GM23338 (cell line): ENCODE data around the gene KRTAP3-2.

Experiments used
- CREB1 ChIP-seq: fragments of 250-450 bp; sonication (Bioruptor Pico); IDR thresholded peaks from 2 replicates; pipeline ENCODE4 v1.5.0; 2020; ENCODE audit warnings: low read depth, mild to moderate bottlenecking, moderate library complexity
- EZH2 ChIP-seq: fragments of 200-600 bp; sonication (generic); IDR thresholded peaks from one replicate; pipeline ENCODE4 v1.8.0; 2017; ENCODE audit warnings: antibody characterized with exemption, mild to moderate bottlenecking, low read depth; ENCODE audit not compliant: unreplicated experiment
- EZH2phosphoT487 ChIP-seq: fragments of 200-600 bp; sonication (generic); IDR thresholded peaks from one replicate; pipeline ENCODE4 v1.8.1; 2018; ENCODE audit warnings: antibody characterized with exemption; ENCODE audit not compliant: unreplicated experiment
- JUNB ChIP-seq: IDR thresholded peaks from one replicate; pipeline ENCODE4 v1.6.1; 2016; ENCODE audit warnings: antibody characterized with exemption; ENCODE audit not compliant: unreplicated experiment
- NANOG ChIP-seq: IDR thresholded peaks from 2 replicates; pipeline ENCODE4 v1.6.1; 2016; ENCODE audit warnings: antibody characterized with exemption, borderline replicate concordance
- POLR2AphosphoS5 ChIP-seq: IDR thresholded peaks from 2 replicates; pipeline ENCODE4 v1.6.1; 2016; ENCODE audit warnings: antibody characterized with exemption, low read depth
- STAT1 ChIP-seq: IDR thresholded peaks from one replicate; pipeline ENCODE4 v1.6.1; 2016; ENCODE audit warnings: antibody characterized with exemption; ENCODE audit not compliant: unreplicated experiment
- ZNF114 ChIP-seq: fragments of 250-450 bp; sonication (Bioruptor Pico); IDR thresholded peaks from 2 replicates; pipeline ENCODE4 v1.5.0; 2020; ENCODE audit warnings: mild to moderate bottlenecking, moderate library complexity
- TF ChIP-seq, protein P1 (sequence below), 2 experiments: fragments of 200-600 bp in 1 of 2; sonication (generic) in 1 of 2; conservative IDR thresholded peaks; 2 replicates each; pipeline versions ENCODE4 v1.5.1 to v1.6.1; 2016 to 2017; ENCODE audit warnings: antibody characterized with exemption in 2 of 2, low read depth in 2 of 2, mild to moderate bottlenecking in 2 of 2, moderate library complexity in 1 of 2
- TF ChIP-seq, protein P2 (sequence below): IDR thresholded peaks from one replicate; pipeline ENCODE4 v1.6.1; 2018; ENCODE audit warnings: antibody characterized with exemption; ENCODE audit not compliant: unreplicated experiment
- TF ChIP-seq, protein P3 (sequence below): fragments of 250-450 bp; sonication (Bioruptor Pico); IDR thresholded peaks from 2 replicates; pipeline ENCODE4 v1.5.0; 2020; ENCODE audit warnings: mild to moderate bottlenecking, moderate library complexity

DNA sequence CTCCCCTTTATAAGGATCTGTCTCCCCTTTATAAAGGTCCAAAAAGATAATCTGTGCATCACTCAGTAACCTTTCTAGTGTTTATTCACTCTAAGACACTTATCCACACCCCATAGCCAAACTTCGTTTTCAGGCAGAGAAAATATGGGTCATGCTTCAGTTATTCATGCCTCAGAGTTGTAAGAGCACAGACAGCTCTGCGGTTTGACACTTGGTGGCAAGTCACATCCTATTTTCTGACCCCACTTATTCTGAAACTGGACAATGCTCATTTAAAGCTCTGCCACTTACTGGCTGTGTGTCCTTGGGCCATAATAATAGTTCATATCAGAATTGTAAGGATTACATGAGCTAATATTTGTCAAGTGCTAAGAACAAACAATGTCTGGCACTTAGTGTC, 49.4 kb upstream of the KRTAP3-2 start:
- TF ChIP-seq POLR2AphosphoS5 (no peak), STAT1 (no peak), EZH2 (no peak), CREB1 (CRISPR knock-in tag) (no peak), EZH2phosphoT487 (no peak), JUNB (no peak), NANOG (no peak), ZNF114 (CRISPR knock-in tag) (no peak)
- TF ChIP-seq, protein P1, sequence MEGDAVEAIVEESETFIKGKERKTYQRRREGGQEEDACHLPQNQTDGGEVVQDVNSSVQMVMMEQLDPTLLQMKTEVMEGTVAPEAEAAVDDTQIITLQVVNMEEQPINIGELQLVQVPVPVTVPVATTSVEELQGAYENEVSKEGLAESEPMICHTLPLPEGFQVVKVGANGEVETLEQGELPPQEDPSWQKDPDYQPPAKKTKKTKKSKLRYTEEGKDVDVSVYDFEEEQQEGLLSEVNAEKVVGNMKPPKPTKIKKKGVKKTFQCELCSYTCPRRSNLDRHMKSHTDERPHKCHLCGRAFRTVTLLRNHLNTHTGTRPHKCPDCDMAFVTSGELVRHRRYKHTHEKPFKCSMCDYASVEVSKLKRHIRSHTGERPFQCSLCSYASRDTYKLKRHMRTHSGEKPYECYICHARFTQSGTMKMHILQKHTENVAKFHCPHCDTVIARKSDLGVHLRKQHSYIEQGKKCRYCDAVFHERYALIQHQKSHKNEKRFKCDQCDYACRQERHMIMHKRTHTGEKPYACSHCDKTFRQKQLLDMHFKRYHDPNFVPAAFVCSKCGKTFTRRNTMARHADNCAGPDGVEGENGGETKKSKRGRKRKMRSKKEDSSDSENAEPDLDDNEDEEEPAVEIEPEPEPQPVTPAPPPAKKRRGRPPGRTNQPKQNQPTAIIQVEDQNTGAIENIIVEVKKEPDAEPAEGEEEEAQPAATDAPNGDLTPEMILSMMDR (conservative IDR thresholded peaks at IDR 0.05; ENCODE audit: low read depth in 2 of 2): no peak
- TF ChIP-seq, protein P2, sequence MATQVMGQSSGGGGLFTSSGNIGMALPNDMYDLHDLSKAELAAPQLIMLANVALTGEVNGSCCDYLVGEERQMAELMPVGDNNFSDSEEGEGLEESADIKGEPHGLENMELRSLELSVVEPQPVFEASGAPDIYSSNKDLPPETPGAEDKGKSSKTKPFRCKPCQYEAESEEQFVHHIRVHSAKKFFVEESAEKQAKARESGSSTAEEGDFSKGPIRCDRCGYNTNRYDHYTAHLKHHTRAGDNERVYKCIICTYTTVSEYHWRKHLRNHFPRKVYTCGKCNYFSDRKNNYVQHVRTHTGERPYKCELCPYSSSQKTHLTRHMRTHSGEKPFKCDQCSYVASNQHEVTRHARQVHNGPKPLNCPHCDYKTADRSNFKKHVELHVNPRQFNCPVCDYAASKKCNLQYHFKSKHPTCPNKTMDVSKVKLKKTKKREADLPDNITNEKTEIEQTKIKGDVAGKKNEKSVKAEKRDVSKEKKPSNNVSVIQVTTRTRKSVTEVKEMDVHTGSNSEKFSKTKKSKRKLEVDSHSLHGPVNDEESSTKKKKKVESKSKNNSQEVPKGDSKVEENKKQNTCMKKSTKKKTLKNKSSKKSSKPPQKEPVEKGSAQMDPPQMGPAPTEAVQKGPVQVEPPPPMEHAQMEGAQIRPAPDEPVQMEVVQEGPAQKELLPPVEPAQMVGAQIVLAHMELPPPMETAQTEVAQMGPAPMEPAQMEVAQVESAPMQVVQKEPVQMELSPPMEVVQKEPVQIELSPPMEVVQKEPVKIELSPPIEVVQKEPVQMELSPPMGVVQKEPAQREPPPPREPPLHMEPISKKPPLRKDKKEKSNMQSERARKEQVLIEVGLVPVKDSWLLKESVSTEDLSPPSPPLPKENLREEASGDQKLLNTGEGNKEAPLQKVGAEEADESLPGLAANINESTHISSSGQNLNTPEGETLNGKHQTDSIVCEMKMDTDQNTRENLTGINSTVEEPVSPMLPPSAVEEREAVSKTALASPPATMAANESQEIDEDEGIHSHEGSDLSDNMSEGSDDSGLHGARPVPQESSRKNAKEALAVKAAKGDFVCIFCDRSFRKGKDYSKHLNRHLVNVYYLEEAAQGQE: no peak
- TF ChIP-seq, protein P3, sequence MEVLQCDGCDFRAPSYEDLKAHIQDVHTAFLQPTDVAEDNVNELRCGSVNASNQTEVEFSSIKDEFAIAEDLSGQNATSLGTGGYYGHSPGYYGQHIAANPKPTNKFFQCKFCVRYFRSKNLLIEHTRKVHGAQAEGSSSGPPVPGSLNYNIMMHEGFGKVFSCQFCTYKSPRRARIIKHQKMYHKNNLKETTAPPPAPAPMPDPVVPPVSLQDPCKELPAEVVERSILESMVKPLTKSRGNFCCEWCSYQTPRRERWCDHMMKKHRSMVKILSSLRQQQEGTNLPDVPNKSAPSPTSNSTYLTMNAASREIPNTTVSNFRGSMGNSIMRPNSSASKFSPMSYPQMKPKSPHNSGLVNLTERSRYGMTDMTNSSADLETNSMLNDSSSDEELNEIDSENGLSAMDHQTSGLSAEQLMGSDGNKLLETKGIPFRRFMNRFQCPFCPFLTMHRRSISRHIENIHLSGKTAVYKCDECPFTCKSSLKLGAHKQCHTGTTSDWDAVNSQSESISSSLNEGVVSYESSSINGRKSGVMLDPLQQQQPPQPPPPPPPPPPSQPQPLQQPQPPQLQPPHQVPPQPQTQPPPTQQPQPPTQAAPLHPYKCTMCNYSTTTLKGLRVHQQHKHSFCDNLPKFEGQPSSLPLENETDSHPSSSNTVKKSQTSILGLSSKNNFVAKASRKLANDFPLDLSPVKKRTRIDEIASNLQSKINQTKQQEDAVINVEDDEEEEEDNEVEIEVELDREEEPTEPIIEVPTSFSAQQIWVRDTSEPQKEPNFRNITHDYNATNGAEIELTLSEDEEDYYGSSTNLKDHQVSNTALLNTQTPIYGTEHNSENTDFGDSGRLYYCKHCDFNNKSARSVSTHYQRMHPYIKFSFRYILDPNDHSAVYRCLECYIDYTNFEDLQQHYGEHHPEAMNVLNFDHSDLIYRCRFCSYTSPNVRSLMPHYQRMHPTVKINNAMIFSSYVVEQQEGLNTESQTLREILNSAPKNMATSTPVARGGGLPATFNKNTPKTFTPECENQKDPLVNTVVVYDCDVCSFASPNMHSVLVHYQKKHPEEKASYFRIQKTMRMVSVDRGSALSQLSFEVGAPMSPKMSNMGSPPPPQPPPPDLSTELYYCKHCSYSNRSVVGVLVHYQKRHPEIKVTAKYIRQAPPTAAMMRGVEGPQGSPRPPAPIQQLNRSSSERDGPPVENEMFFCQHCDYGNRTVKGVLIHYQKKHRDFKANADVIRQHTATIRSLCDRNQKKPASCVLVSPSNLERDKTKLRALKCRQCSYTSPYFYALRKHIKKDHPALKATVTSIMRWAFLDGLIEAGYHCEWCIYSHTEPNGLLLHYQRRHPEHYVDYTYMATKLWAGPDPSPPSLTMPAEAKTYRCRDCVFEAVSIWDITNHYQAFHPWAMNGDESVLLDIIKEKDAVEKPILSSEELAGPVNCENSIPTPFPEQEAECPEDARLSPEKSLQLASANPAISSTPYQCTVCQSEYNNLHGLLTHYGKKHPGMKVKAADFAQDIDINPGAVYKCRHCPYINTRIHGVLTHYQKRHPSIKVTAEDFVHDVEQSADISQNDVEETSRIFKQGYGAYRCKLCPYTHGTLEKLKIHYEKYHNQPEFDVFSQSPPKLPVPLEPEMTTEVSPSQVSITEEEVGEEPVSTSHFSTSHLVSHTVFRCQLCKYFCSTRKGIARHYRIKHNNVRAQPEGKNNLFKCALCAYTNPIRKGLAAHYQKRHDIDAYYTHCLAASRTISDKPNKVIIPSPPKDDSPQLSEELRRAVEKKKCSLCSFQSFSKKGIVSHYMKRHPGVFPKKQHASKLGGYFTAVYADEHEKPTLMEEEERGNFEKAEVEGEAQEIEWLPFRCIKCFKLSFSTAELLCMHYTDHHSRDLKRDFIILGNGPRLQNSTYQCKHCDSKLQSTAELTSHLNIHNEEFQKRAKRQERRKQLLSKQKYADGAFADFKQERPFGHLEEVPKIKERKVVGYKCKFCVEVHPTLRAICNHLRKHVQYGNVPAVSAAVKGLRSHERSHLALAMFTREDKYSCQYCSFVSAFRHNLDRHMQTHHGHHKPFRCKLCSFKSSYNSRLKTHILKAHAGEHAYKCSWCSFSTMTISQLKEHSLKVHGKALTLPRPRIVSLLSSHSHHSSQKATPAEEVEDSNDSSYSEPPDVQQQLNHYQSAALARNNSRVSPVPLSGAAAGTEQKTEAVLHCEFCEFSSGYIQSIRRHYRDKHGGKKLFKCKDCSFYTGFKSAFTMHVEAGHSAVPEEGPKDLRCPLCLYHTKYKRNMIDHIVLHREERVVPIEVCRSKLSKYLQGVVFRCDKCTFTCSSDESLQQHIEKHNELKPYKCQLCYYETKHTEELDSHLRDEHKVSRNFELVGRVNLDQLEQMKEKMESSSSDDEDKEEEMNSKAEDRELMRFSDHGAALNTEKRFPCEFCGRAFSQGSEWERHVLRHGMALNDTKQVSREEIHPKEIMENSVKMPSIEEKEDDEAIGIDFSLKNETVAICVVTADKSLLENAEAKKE: no peak
